HCT116 (cell line): ENCODE results near the gene OR10J1.

ENCODE experiments used
- ATF3 ChIP-seq: IDR thresholded peaks from 2 replicates; pipeline ENCODE4 v1.6.1; 2012
- CBX3 ChIP-seq: IDR thresholded peaks from 2 replicates; pipeline ENCODE4 v1.6.1; 2012; ENCODE audit warnings: low read depth
- POLR2A ChIP-seq: IDR thresholded peaks from 2 replicates; pipeline ENCODE4 v1.7.0; 2011; ENCODE audit warnings: borderline replicate concordance; ENCODE audit not compliant: insufficient read depth, insufficient read length; ENCODE audit errors: extremely low read depth
- POLR2AphosphoS5 ChIP-seq: IDR thresholded peaks from 2 replicates; pipeline ENCODE4 v1.6.1; 2011; ENCODE audit warnings: mild to moderate bottlenecking, low read depth, low read length, moderate library complexity
- ZNF274 ChIP-seq: fragments of 200-500 bp; sonication (Bioruptor generic); IDR thresholded peaks from 2 replicates; pipeline ENCODE4 v1.6.1; 2014; ENCODE audit warnings: mild to moderate bottlenecking, low read depth, low read length, inconsistent platforms
- TF ChIP-seq, protein P1 (sequence below), 3 experiments: fragments of 200-600 bp in 1 of 3; sonication (generic) in 1 of 3; IDR thresholded peaks in 2 of 3; conservative IDR thresholded peaks in 1 of 3; 2 replicates each; pipeline ENCODE4 v1.5.1; 2012 to 2017; ENCODE audit warnings: low read depth in 2 of 3, low read length in 2 of 3, antibody characterized with exemption in 1 of 3, borderline replicate concordance in 1 of 3, control low read depth in 1 of 3, mild to moderate bottlenecking in 1 of 3, mixed read lengths in 1 of 3, mixed run types in 1 of 3, moderate library complexity in 1 of 3; ENCODE audit not compliant: insufficient read depth in 1 of 3

DNA sequence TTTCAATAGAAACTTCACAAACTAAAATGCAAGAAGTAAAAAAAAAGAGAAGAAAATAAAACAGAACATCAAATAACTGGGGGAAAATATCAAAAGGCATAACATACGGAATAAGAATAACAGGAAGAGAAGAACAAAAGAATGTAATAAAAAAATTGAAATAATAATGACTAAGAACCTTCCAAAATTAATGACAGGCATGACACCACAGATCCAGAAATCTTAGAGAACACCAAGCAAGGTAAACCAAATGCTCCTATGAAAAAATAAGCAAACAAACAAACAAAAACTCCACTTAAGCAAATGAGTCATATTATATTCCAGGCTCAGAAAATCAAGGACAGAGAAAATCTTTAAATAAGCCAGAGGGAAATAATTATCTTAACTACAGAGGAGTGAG is 8.7 kb downstream of the OR10J1 start:
- TF ChIP-seq, protein P1, sequence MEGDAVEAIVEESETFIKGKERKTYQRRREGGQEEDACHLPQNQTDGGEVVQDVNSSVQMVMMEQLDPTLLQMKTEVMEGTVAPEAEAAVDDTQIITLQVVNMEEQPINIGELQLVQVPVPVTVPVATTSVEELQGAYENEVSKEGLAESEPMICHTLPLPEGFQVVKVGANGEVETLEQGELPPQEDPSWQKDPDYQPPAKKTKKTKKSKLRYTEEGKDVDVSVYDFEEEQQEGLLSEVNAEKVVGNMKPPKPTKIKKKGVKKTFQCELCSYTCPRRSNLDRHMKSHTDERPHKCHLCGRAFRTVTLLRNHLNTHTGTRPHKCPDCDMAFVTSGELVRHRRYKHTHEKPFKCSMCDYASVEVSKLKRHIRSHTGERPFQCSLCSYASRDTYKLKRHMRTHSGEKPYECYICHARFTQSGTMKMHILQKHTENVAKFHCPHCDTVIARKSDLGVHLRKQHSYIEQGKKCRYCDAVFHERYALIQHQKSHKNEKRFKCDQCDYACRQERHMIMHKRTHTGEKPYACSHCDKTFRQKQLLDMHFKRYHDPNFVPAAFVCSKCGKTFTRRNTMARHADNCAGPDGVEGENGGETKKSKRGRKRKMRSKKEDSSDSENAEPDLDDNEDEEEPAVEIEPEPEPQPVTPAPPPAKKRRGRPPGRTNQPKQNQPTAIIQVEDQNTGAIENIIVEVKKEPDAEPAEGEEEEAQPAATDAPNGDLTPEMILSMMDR (IDR thresholded peaks at IDR 0.05 in 2 of 3, conservative IDR thresholded peaks at IDR 0.05 in 1 of 3; ENCODE audit: borderline replicate concordance in 1 of 3, insufficient read depth in 1 of 3, low read depth in 2 of 3, low read length in 2 of 3): no peak
- no peak for TF ChIP-seq ZNF274
- TF ChIP-seq POLR2AphosphoS5: no peak
- TF ChIP-seq CBX3: no peak
- no peak for TF ChIP-seq POLR2A
- TF ChIP-seq ATF3: no peak
